GM19438 (cell line): ENCODE measurements around the gene CANT1.
"Not testable (repeated sequence)": the region's sequence is repeated elsewhere in the genome, so short reads cannot be mapped to it uniquely, and the experiment has no call there.

ENCODE experiments used
- ATAC-seq: cut with Tn5 transposase; IDR thresholded peaks from one replicate; pipeline ENCODE4 v1.9.1; 2021; ENCODE audit warnings: low read depth; ENCODE audit not compliant: unreplicated experiment

The CANT1 gene

GRCh38 chr17:78966123-78966813 lies 43.3 kb downstream of the CANT1 start:
- no peak for ATAC-seq

GRCh38 chr17:78965491-78965924 lies 44.1 kb downstream of the CANT1 start:
- ATAC-seq, result no peak

GRCh38 chr17:78963378-78963777 lies 46.2 kb downstream of the CANT1 start:
- no peak for ATAC-seq

- not testable (repeated sequence) for ATAC-seq
Observed at GRCh38 chr17:78962984-78963348, 46.6 kb downstream of the CANT1 start.

GRCh38 chr17:78962345-78962983 lies 47.1 kb downstream of the CANT1 start:
- no peak for ATAC-seq

GRCh38 chr17:78961571-78961970 lies 48.0 kb downstream of the CANT1 start:
- no peak for ATAC-seq

GRCh38 chr17:78960928-78961327 lies 48.6 kb downstream of the CANT1 start:
- ATAC-seq, result no peak

GRCh38 chr17:78959803-78960202 lies 49.8 kb downstream of the CANT1 start:
- ATAC-seq, result no peak

GRCh38 chr17:78958641-78959127 lies 50.9 kb downstream of the CANT1 start:
- ATAC-seq, result no peak

GRCh38 chr17:78957128-78957527 lies 52.4 kb downstream of the CANT1 start:
- ATAC-seq, result no peak

- no peak for ATAC-seq
Observed at GRCh38 chr17:78956254-78956653, 53.3 kb downstream of the CANT1 start.

- ATAC-seq, result no peak
Observed at GRCh38 chr17:78954684-78955083, 54.9 kb downstream of the CANT1 start.

GRCh38 chr17:78953356-78954350 lies 55.9 kb downstream of the CANT1 start:
- ATAC-seq, result no peak

GRCh38 chr17:78952706-78953105 lies 56.9 kb downstream of the CANT1 start:
- no peak for ATAC-seq

- ATAC-seq, result no peak
Observed at GRCh38 chr17:78951967-78952551, 57.5 kb downstream of the CANT1 start.

GRCh38 chr17:78950870-78951269 lies 58.7 kb downstream of the CANT1 start:
- ATAC-seq, result no peak

GRCh38 chr17:78947235-78948149 lies 62.1 kb downstream of the CANT1 start:
- ATAC-seq, result no peak

GRCh38 chr17:78946631-78947030 lies 62.9 kb downstream of the CANT1 start:
- ATAC-seq, result no peak

- no peak for ATAC-seq
Observed at GRCh38 chr17:78946131-78946530, 63.4 kb downstream of the CANT1 start.

- ATAC-seq, result not testable (repeated sequence)
Observed at GRCh38 chr17:78945455-78945854, 64.1 kb downstream of the CANT1 start.
